OCI-LY7 (cell line): ENCODE measurements around the gene TNFSF15.

Source experiments
- EZH2phosphoT487 ChIP-seq: fragments of 200-600 bp; sonication (generic); IDR thresholded peaks from 2 replicates; pipeline ENCODE4 v1.6.1; 2018; ENCODE audit warnings: low read depth, borderline replicate concordance, mild to moderate bottlenecking, mixed run types, antibody characterized with exemption, low read length, moderate library complexity, mixed read lengths
- TF ChIP-seq, protein P1 (sequence below): fragments of 200-600 bp; sonication (generic); conservative IDR thresholded peaks from 2 replicates; pipeline ENCODE4 v1.5.1; 2014; ENCODE audit warnings: mild to moderate bottlenecking, antibody characterized with exemption, low read length, moderate library complexity, mixed read lengths

DNA sequence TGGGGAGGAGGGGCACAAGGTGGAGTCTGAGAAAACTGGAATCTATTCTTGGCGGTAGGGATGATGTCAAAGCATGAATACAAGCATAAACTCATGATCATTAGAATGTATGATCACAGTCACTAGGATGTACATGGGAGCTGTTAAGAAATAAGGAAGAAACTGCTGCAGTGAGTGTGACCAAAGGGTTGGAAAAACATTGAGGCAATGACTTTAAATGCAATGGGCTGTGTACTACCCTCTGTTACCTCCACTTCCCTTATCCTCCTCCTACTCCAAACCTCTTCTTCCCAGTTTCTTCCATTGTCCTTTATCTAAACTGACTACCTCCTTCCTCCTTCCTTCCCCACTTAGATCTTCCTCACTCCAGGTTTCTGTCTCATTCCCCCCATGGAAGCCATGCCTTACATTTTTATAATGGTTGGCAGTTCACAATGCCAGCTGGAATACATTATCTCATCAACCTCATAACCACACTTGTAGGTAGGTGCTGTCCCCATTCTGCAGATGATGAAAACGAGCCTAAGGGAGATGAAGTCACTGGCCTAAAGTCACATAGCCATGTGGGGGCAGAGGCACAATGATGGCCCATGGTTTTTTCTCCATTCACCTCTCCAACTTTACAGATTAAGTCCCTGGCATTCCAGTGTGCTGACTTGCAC, 21.9 kb upstream of the TNFSF15 start:
- TF ChIP-seq, protein P1, sequence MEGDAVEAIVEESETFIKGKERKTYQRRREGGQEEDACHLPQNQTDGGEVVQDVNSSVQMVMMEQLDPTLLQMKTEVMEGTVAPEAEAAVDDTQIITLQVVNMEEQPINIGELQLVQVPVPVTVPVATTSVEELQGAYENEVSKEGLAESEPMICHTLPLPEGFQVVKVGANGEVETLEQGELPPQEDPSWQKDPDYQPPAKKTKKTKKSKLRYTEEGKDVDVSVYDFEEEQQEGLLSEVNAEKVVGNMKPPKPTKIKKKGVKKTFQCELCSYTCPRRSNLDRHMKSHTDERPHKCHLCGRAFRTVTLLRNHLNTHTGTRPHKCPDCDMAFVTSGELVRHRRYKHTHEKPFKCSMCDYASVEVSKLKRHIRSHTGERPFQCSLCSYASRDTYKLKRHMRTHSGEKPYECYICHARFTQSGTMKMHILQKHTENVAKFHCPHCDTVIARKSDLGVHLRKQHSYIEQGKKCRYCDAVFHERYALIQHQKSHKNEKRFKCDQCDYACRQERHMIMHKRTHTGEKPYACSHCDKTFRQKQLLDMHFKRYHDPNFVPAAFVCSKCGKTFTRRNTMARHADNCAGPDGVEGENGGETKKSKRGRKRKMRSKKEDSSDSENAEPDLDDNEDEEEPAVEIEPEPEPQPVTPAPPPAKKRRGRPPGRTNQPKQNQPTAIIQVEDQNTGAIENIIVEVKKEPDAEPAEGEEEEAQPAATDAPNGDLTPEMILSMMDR: no peak
- no peak for TF ChIP-seq EZH2phosphoT487
